Measurements from ENCODE around the gene TMEM132C.

TMEM132C gene

GRCh38 chr12:128754275-128754674 lies 487.3 kb downstream of the TMEM132C start:
- TF ChIP-seq ZNF792 (tag by site-specific recombination; IDR thresholded peaks at IDR 0.05): no peak
- TF ChIP-seq ZNF324 (tag by site-specific recombination; IDR thresholded peaks at IDR 0.05): no peak
- no peak for TF ChIP-seq TRIM28 (IDR thresholded peaks at IDR 0.05; ENCODE audit: borderline replicate concordance, low read length)
- TF ChIP-seq ZNF169 (tag by site-specific recombination; IDR thresholded peaks at IDR 0.05): no peak
- TF ChIP-seq ZNF404 (tag by site-specific recombination; IDR thresholded peaks at IDR 0.05): no peak
- TF ChIP-seq ZNF837 (tag by site-specific recombination; IDR thresholded peaks at IDR 0.05): no peak
- TF ChIP-seq ZNF768 (tag by site-specific recombination; IDR thresholded peaks at IDR 0.05): no peak
- no peak for TF ChIP-seq ZNF624 (tag by site-specific recombination; IDR thresholded peaks at IDR 0.05)
- Histone ChIP-seq H3K4me3 (ENCODE audit: low read depth, low read length) (no peak overlapping the region), H3K4me1 (ENCODE audit: control insufficient read depth, insufficient read depth, low read length) (no peaks in the 10 kb centered on the region), H3K9me3 (ENCODE audit: control insufficient read depth, insufficient read depth, low read depth, low read length) (no peaks in the 10 kb centered on the region), H3K36me3 (ENCODE audit: control insufficient read depth in 2 of 2, insufficient read depth in 1 of 2, low read length in 2 of 2) (no peaks in the 10 kb centered on the region), H3K27ac (ENCODE audit: extremely low read depth, low read depth, low read length) (no peak overlapping the region)
- POLR2A ChIA-PET: no interaction called here
- CTCF ChIA-PET: no interaction called here

- Histone ChIP-seq H3K36me3 (ENCODE audit: control insufficient read depth in 2 of 2, insufficient read depth in 1 of 2, low read length in 2 of 2) (no peaks in the 10 kb centered on the region), H3K9me3 (ENCODE audit: control insufficient read depth, insufficient read depth, low read depth, low read length) (no peaks in the 10 kb centered on the region), H3K4me1 (ENCODE audit: control insufficient read depth, insufficient read depth, low read length) (no peaks in the 10 kb centered on the region), H3K4me3 (ENCODE audit: low read depth, low read length) (no peak overlapping the region), H3K27ac (ENCODE audit: extremely low read depth, low read depth, low read length) (no peak overlapping the region)
- no peak for TF ChIP-seq GFI1B (tag by site-specific recombination; IDR thresholded peaks at IDR 0.05)
- no peak for TF ChIP-seq ZNF202 (tag by site-specific recombination; IDR thresholded peaks at IDR 0.05; ENCODE audit: borderline replicate concordance)
- POLR2A ChIA-PET: no interaction called here
- CTCF ChIA-PET: no interaction called here
Observed at GRCh38 chr12:128755566-128755965, 488.6 kb downstream of the TMEM132C start.

Data from HEK293 (cell line).